MM.1S (cell line): ENCODE measurements around the gene PPP6R3.

ENCODE experiments used
- EZH2phosphoT487 ChIP-seq: fragments of 300-600 bp; sonication (generic); IDR thresholded peaks from 2 replicates; pipeline ENCODE4 v1.6.1; 2018; ENCODE audit warnings: antibody characterized with exemption, low read length
- TF ChIP-seq, protein P1 (sequence below): fragments of 300-600 bp; sonication (generic); IDR thresholded peaks from 2 replicates; pipeline ENCODE4 v1.5.1; 2016; ENCODE audit warnings: antibody characterized with exemption, low read length, mixed read lengths

DNA sequence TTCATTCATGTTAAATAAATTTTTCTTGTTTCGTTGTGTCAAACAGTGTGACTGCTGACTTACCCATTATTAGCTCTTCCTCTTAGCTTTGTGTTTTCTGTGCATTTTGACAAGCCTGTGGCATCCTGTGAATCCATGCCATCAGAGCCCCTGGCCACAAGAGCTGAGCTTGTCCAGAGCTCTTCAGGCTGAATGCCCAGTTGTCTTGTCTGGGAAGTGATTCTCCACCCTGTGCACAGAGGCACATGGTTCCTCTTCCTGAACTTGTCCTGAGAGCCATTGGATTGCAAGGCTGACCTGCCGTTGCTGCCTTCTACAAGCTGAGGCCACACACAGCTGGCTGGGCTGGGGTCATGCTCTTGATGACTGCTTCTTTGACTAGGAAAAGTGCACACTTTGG is 64.1 kb downstream of the PPP6R3 start:
- TF ChIP-seq, protein P1, sequence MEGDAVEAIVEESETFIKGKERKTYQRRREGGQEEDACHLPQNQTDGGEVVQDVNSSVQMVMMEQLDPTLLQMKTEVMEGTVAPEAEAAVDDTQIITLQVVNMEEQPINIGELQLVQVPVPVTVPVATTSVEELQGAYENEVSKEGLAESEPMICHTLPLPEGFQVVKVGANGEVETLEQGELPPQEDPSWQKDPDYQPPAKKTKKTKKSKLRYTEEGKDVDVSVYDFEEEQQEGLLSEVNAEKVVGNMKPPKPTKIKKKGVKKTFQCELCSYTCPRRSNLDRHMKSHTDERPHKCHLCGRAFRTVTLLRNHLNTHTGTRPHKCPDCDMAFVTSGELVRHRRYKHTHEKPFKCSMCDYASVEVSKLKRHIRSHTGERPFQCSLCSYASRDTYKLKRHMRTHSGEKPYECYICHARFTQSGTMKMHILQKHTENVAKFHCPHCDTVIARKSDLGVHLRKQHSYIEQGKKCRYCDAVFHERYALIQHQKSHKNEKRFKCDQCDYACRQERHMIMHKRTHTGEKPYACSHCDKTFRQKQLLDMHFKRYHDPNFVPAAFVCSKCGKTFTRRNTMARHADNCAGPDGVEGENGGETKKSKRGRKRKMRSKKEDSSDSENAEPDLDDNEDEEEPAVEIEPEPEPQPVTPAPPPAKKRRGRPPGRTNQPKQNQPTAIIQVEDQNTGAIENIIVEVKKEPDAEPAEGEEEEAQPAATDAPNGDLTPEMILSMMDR, result no peak
- no peak for TF ChIP-seq EZH2phosphoT487
